ENCODE results near the gene SUMF1. TPM values are rescaled to one million over a fixed set of nuclear protein-coding genes. Genes with fewer than 3 reads are reported as not detected.

The SUMF1 gene
- total and polyA plus RNA-seq, 4 donors = 13.0 to 34.2 (median 23.5) TPM

- 87% methylated on average over 3 of the region's 3 CpGs for WGBS
- Histone ChIP-seq H3K27ac (ENCODE audit: low read depth in 1 of 2, low read length in 2 of 2) (no peak overlapping the region), H3K27me3 (ENCODE audit: control insufficient read depth in 4 of 4, insufficient read depth in 4 of 4, low read length in 3 of 4) (no peaks in the 10 kb centered on the region), H3K4me1 (ENCODE audit: control insufficient read depth in 4 of 4, insufficient read depth in 4 of 4, low read length in 3 of 4) (peaks cover 1 to 10% (median 7%) of the 10 kb centered on the region in 4 donors), H3K9me3 (ENCODE audit: control insufficient read depth in 4 of 4, low read length in 3 of 4) (no peaks in the 10 kb centered on the region), H3K4me3 (ENCODE audit: low read depth in 1 of 3, low read length in 3 of 3) (no peak overlapping the region), H3K9ac (ENCODE audit: low read depth in 1 of 2, low read length in 2 of 2) (no peak overlapping the region), H3K36me3 (ENCODE audit: control insufficient read depth in 4 of 4, insufficient read depth in 3 of 4, low read depth in 1 of 4, low read length in 3 of 4) (no peaks in the 10 kb centered on the region)
- no peak for DNase-seq (ENCODE audit: low spot score)
- TF ChIP-seq HNF4A (conservative IDR thresholded peaks at IDR 0.05) (no peak), RAD21 (IDR thresholded peaks at IDR 0.05) (no peak), HNF4G (IDR thresholded peaks at IDR 0.05) (no peak), YY1 (IDR thresholded peaks at IDR 0.05) (no peak), TAF1 (conservative IDR thresholded peaks at IDR 0.05) (no peak), RXRA (IDR thresholded peaks at IDR 0.05) (no peak), ATF3 (IDR thresholded peaks at IDR 0.05) (no peak), EGR1 (IDR thresholded peaks at IDR 0.05; ENCODE audit: low read depth in 2 of 2) (no peak), SP1 (IDR thresholded peaks at IDR 0.05) (no peak), ZBTB33 (IDR thresholded peaks at IDR 0.05) (no peak), NR2F2 (IDR thresholded peaks at IDR 0.05) (no peak), FOXA2 (IDR thresholded peaks at IDR 0.05) (no peak), JUND (IDR thresholded peaks at IDR 0.05) (no peak), REST (IDR thresholded peaks at IDR 0.05) (no peak), FOXA1 (IDR thresholded peaks at IDR 0.05) (no peak), GABPA (IDR thresholded peaks at IDR 0.05 in 1 of 2, conservative IDR thresholded peaks at IDR 0.05 in 1 of 2) (no peak), MAX (IDR thresholded peaks at IDR 0.05) (no peak), CTCF (IDR thresholded peaks at IDR 0.05; ENCODE audit: low read depth, low read length, missing input control) (no peak)
Observed at GRCh38 chr3:4462369-4463040, 4.6 kb downstream of the SUMF1 start.
